Activated naive CD4-positive, alpha-beta T cell treated with anti-CD3 and anti-CD28 coated beads, Interleukin-2, amount 50 U/mL, for 24 hours (primary cell): ENCODE results near the gene SMO.
A peak's percentile ranks its signal among the peaks of the same experiment; 100 is the strongest.
"Not testable (repeated sequence)": the region's sequence is repeated elsewhere in the genome, so short reads cannot be mapped to it uniquely, and the experiment has no call there.

Experiments
- H3K27ac Mint-ChIP-seq: one replicate; pipeline ENCODE4 v1.8.0; 2021; ENCODE audit warnings: mild to moderate bottlenecking, mixed read lengths
- H3K27me3 Mint-ChIP-seq: one replicate; pipeline ENCODE4 v1.8.0; 2021; ENCODE audit warnings: mixed read lengths
- H3K36me3 Mint-ChIP-seq: one replicate; pipeline ENCODE4 v1.8.0; 2021; ENCODE audit warnings: mixed read lengths
- H3K4me1 Mint-ChIP-seq: one replicate; pipeline ENCODE4 v1.8.0; 2021; ENCODE audit warnings: mixed read lengths
- H3K4me3 Mint-ChIP-seq: one replicate; pipeline ENCODE4 v1.8.0; 2021; ENCODE audit warnings: mild to moderate bottlenecking, mixed read lengths
- H3K9me3 Mint-ChIP-seq: one replicate; pipeline ENCODE4 v1.8.0; 2021; ENCODE audit warnings: mixed read lengths

SMO gene

GRCh38 chr7:129238546-129238945 is 50.1 kb downstream of the SMO start:
- Mint-ChIP-seq H3K27me3 (no peaks in the 10 kb centered on the region), H3K9me3 (no peaks in the 10 kb centered on the region), H3K4me3 (no peak overlapping the region), H3K27ac (no peak overlapping the region), H3K36me3 (peaks cover 10% of the 10 kb centered on the region), H3K4me1 (peaks cover 41% of the 10 kb centered on the region)

GRCh38 chr7:129240119-129240820 is 51.8 kb downstream of the SMO start:
- no peak overlapping the region for H3K27ac Mint-ChIP-seq
- H3K9me3 Mint-ChIP-seq, result no peaks in the 10 kb centered on the region
- H3K36me3 Mint-ChIP-seq, result peaks cover 10% of the 10 kb centered on the region
- H3K4me3 Mint-ChIP-seq, result no peak overlapping the region
- H3K4me1 Mint-ChIP-seq, result peaks cover 27% of the 10 kb centered on the region
- no peaks in the 10 kb centered on the region for H3K27me3 Mint-ChIP-seq

GRCh38 chr7:129244220-129244619 is 55.8 kb downstream of the SMO start:
- Mint-ChIP-seq H3K36me3 (peaks cover 17% of the 10 kb centered on the region), H3K27ac (no peak overlapping the region), H3K4me3 (no peak overlapping the region), H3K4me1 (peaks cover 22% of the 10 kb centered on the region), H3K9me3 (no peaks in the 10 kb centered on the region), H3K27me3 (no peaks in the 10 kb centered on the region)

GRCh38 chr7:129245533-129245932 is 57.1 kb downstream of the SMO start:
- Mint-ChIP-seq H3K4me1 (peaks cover 15% of the 10 kb centered on the region), H3K4me3 (no peak overlapping the region), H3K36me3 (peaks cover 20% of the 10 kb centered on the region), H3K9me3 (no peaks in the 10 kb centered on the region), H3K27me3 (no peaks in the 10 kb centered on the region), H3K27ac (no peak overlapping the region)

GRCh38 chr7:129247087-129247486 is 58.7 kb downstream of the SMO start:
- H3K27ac Mint-ChIP-seq, result no peak overlapping the region
- H3K27me3 Mint-ChIP-seq, result no peaks in the 10 kb centered on the region
- no peaks in the 10 kb centered on the region for H3K9me3 Mint-ChIP-seq
- H3K4me1 Mint-ChIP-seq, result peaks cover 25% of the 10 kb centered on the region
- H3K4me3 Mint-ChIP-seq, result no peak overlapping the region
- H3K36me3 Mint-ChIP-seq, result peaks cover 20% of the 10 kb centered on the region

GRCh38 chr7:129252128-129252527 is 63.7 kb downstream of the SMO start:
- Mint-ChIP-seq H3K4me1 (peaks cover 26% of the 10 kb centered on the region), H3K27me3 (no peaks in the 10 kb centered on the region), H3K9me3 (no peaks in the 10 kb centered on the region), H3K36me3 (peaks cover 5% of the 10 kb centered on the region), H3K27ac (no peak overlapping the region), H3K4me3 (no peak overlapping the region)

- H3K27me3 Mint-ChIP-seq, H3K36me3 Mint-ChIP-seq, H3K27ac Mint-ChIP-seq, H3K4me3 Mint-ChIP-seq, H3K9me3 Mint-ChIP-seq: not testable (repeated sequence)
- H3K4me1 Mint-ChIP-seq, result peaks cover 28% of the 10 kb centered on the region
Measured at GRCh38 chr7:129252603-129253002, 64.2 kb downstream of the SMO start.

GRCh38 chr7:129255800-129256199 is 67.4 kb downstream of the SMO start:
- H3K4me1 Mint-ChIP-seq, result peaks cover 45% of the 10 kb centered on the region
- peaks cover 4% of the 10 kb centered on the region for H3K36me3 Mint-ChIP-seq
- no peaks in the 10 kb centered on the region for H3K27me3 Mint-ChIP-seq
- no peak overlapping the region for H3K4me3 Mint-ChIP-seq
- no peaks in the 10 kb centered on the region for H3K9me3 Mint-ChIP-seq
- H3K27ac Mint-ChIP-seq, result no peak overlapping the region

GRCh38 chr7:129256221-129256620 is 67.8 kb downstream of the SMO start:
- Mint-ChIP-seq H3K9me3 (no peaks in the 10 kb centered on the region), H3K27me3 (no peaks in the 10 kb centered on the region), H3K36me3 (peaks cover 4% of the 10 kb centered on the region), H3K4me1 (peaks cover 42% of the 10 kb centered on the region), H3K4me3 (no peak overlapping the region), H3K27ac (no peak overlapping the region)

GRCh38 chr7:129257168-129257567 is 68.7 kb downstream of the SMO start:
- peaks cover 4% of the 10 kb centered on the region for H3K36me3 Mint-ChIP-seq
- H3K4me1 Mint-ChIP-seq, result peaks cover 34% of the 10 kb centered on the region
- H3K27me3 Mint-ChIP-seq, result no peaks in the 10 kb centered on the region
- no peaks in the 10 kb centered on the region for H3K9me3 Mint-ChIP-seq
- H3K4me3 Mint-ChIP-seq, result no peak overlapping the region
- H3K27ac Mint-ChIP-seq, result no peak overlapping the region

- Mint-ChIP-seq H3K9me3 (no peaks in the 10 kb centered on the region), H3K27ac (peak overlapping the region; percentile 59), H3K4me1 (peaks cover 29% of the 10 kb centered on the region), H3K4me3 (peak overlapping the region; percentile 54), H3K27me3 (no peaks in the 10 kb centered on the region), H3K36me3 (peaks cover 4% of the 10 kb centered on the region)
Measured at GRCh38 chr7:129258649-129259389, 70.4 kb downstream of the SMO start.

GRCh38 chr7:129262324-129262723 is 73.9 kb downstream of the SMO start:
- Mint-ChIP-seq H3K4me3 (no peak overlapping the region), H3K4me1 (peaks cover 30% of the 10 kb centered on the region), H3K27me3 (no peaks in the 10 kb centered on the region), H3K36me3 (peaks cover 2% of the 10 kb centered on the region), H3K9me3 (no peaks in the 10 kb centered on the region), H3K27ac (no peak overlapping the region)
